A549 (cell line): ENCODE results near the gene PIK3CB.

ENCODE experiments used
- CBX2 ChIP-seq: fragments of 200-600 bp; sonication (generic); IDR thresholded peaks from 2 replicates; pipeline ENCODE4 v1.6.1; 2016; ENCODE audit warnings: low read depth, mild to moderate bottlenecking, borderline replicate concordance
- CTCF ChIP-seq: fragments of >200 bp; sonication (Bioruptor Twin); formaldehyde crosslinking; IDR thresholded peaks from 3 replicates; pipeline ENCODE4 v1.5.1; 2016
- FOSL2 ChIP-seq, 2 experiments: fragments of 450-650 bp in 1 of 2; fragments of >200 bp in 1 of 2; sonication (Bioruptor Twin) in 1 of 2; formaldehyde crosslinking; IDR thresholded peaks; 2 replicates each; pipeline versions ENCODE4 v1.5.0 to v1.6.1; 2016 to 2020; ENCODE audit warnings: mild to moderate bottlenecking in 1 of 2, moderate library complexity in 1 of 2
- MYC ChIP-seq: IDR thresholded peaks from 2 replicates; pipeline ENCODE4 v1.6.1; 2012; ENCODE audit warnings: mild to moderate bottlenecking, inconsistent platforms, low read length, improper control_type of control experiment, borderline replicate concordance
- POLR2A ChIP-seq: IDR thresholded peaks from 2 replicates; pipeline ENCODE4 v1.6.1; 2012; ENCODE audit warnings: mild to moderate bottlenecking, low read length
- REST ChIP-seq: fragments of 200-600 bp; sonication (generic); IDR thresholded peaks from 2 replicates; pipeline ENCODE4 v1.6.1; 2016; ENCODE audit warnings: antibody characterized with exemption, mild to moderate bottlenecking, moderate library complexity
- SREBF2 ChIP-seq: fragments of 450-650 bp; IDR thresholded peaks from 2 replicates; pipeline ENCODE4 v1.6.1; 2014; ENCODE audit warnings: mild to moderate bottlenecking, moderate library complexity
- TF ChIP-seq, protein P1 (sequence below): fragments of 150-350 bp; IDR thresholded peaks from 2 replicates; pipeline ENCODE4 v1.6.1; 2014; ENCODE audit warnings: low read depth, mild to moderate bottlenecking, low read length

- no peak for TF ChIP-seq SREBF2
- no peak for TF ChIP-seq MYC
- no peak for TF ChIP-seq CTCF
- no peak for TF ChIP-seq POLR2A
- TF ChIP-seq CBX2, result no peak
- TF ChIP-seq, protein P1, sequence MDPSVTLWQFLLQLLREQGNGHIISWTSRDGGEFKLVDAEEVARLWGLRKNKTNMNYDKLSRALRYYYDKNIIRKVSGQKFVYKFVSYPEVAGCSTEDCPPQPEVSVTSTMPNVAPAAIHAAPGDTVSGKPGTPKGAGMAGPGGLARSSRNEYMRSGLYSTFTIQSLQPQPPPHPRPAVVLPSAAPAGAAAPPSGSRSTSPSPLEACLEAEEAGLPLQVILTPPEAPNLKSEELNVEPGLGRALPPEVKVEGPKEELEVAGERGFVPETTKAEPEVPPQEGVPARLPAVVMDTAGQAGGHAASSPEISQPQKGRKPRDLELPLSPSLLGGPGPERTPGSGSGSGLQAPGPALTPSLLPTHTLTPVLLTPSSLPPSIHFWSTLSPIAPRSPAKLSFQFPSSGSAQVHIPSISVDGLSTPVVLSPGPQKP, result no peak
- TF ChIP-seq FOSL2 (IDR thresholded peaks at IDR 0.05), result no peak
- no peak for TF ChIP-seq FOSL2 (CRISPR knock-in tag; IDR thresholded peaks at IDR 0.05)
- TF ChIP-seq REST, result no peak
Observed at GRCh38 chr3:138797508-138798038, 37.2 kb downstream of the PIK3CB start.
